ENCODE data around the gene PCSK2. TPM values are rescaled to one million over a fixed set of nuclear protein-coding genes. Genes with fewer than 3 reads are reported as not detected.

PCSK2 gene
- total RNA-seq, 1 donor from 2014 or later, result 0.52 TPM

GRCh38 chr20:17504066-17504897 lies 277.4 kb downstream of the PCSK2 start:
- Histone ChIP-seq H3K27ac (ENCODE audit: low read depth, low read length) (no peak overlapping the region), H3K4me3 (ENCODE audit: low read length in 3 of 3) (peak overlapping the region; percentile 69 to 85 (median 71)), H3K4me1 (ENCODE audit: control insufficient read depth in 3 of 3, insufficient read depth in 3 of 3, low read length in 3 of 3) (peaks cover 6 to 12% (median 9%) of the 10 kb centered on the region in 3 donors), H3K9me3 (ENCODE audit: control insufficient read depth in 3 of 3, low read length in 3 of 3) (no peaks in the 10 kb centered on the region), H3K9ac (ENCODE audit: low read depth in 1 of 3, low read length in 3 of 3) (peak overlapping the region in 2 of 3 donors; percentile 22 to 50), H3K36me3 (ENCODE audit: control insufficient read depth in 3 of 3, insufficient read depth in 3 of 3, low read length in 3 of 3) (no peaks in the 10 kb centered on the region), H3K27me3 (ENCODE audit: control insufficient read depth in 3 of 3, insufficient read depth in 3 of 3, low read length in 3 of 3) (no peaks in the 10 kb centered on the region)

- Histone ChIP-seq H3K4me3 (ENCODE audit: low read length in 3 of 3) (peak overlapping the region; percentile 69 to 85 (median 71)), H3K27ac (ENCODE audit: low read depth, low read length) (no peak overlapping the region), H3K36me3 (ENCODE audit: control insufficient read depth in 3 of 3, insufficient read depth in 3 of 3, low read length in 3 of 3) (no peaks in the 10 kb centered on the region), H3K27me3 (ENCODE audit: control insufficient read depth in 3 of 3, insufficient read depth in 3 of 3, low read length in 3 of 3) (no peaks in the 10 kb centered on the region), H3K4me1 (ENCODE audit: control insufficient read depth in 3 of 3, insufficient read depth in 3 of 3, low read length in 3 of 3) (peaks cover 6 to 12% (median 9%) of the 10 kb centered on the region in 3 donors), H3K9ac (ENCODE audit: low read depth in 1 of 3, low read length in 3 of 3) (peak overlapping the region; percentile 22 to 74 (median 62)), H3K9me3 (ENCODE audit: control insufficient read depth in 3 of 3, low read length in 3 of 3) (no peaks in the 10 kb centered on the region)
These were observed 278.2 kb downstream of the PCSK2 start for GRCh38 chr20:17504898-17505635.

DNA sequence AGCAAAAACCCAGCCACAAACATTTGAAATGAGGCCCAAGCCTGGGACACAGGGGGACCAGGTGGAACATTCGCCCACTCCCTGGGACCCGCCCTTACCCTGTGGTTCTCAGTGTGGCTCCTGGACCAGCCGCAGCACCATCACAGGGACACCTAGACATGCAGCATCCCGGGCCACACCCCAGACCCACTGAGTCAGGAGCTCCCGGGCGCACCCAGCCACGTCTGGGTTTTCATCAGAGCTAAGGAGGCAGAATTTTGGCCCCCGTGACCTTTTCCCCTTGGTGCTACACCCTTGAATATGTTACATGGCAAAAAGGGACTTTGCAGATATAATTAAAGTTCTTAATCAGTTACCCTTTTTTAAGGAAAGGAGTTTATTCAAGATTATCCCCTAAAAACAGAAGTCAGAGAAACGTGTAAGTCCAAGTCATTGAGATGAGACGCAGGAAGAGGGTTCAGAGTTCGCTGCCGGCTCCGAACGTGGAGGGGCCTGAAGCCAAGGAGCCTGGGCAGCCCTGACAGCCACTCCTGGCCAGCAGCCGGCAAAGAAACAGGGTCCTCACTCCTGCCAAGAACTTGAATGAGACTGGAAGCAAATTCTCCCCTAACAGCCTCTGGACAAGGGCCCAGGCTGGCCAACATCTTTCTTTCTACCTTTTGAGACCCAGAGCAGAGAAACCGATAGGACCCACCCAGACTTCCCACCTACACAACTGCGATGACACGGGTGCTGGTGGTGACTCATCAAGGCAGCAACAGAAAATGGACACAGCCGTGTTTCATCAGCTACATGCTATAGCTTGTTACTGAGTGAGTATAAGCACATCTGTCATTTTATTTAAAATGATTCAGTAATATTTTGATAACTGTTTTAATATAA lies 279.0 kb downstream of the PCSK2 start:
- Histone ChIP-seq H3K4me3 (ENCODE audit: low read length in 3 of 3) (peak overlapping the region in 2 of 3 donors; percentile 69 to 71), H3K9ac (ENCODE audit: low read depth in 1 of 3, low read length in 3 of 3) (peak overlapping the region in 2 of 3 donors; percentile 62 to 74), H3K4me1 (ENCODE audit: control insufficient read depth in 3 of 3, insufficient read depth in 3 of 3, low read length in 3 of 3) (peaks cover 6 to 12% (median 9%) of the 10 kb centered on the region in 3 donors), H3K36me3 (ENCODE audit: control insufficient read depth in 3 of 3, insufficient read depth in 3 of 3, low read length in 3 of 3) (no peaks in the 10 kb centered on the region), H3K27me3 (ENCODE audit: control insufficient read depth in 3 of 3, insufficient read depth in 3 of 3, low read length in 3 of 3) (no peaks in the 10 kb centered on the region), H3K9me3 (ENCODE audit: control insufficient read depth in 3 of 3, low read length in 3 of 3) (no peaks in the 10 kb centered on the region), H3K27ac (ENCODE audit: low read depth, low read length) (no peak overlapping the region)

GRCh38 chr20:17507032-17507431 lies 280.2 kb downstream of the PCSK2 start:
- Histone ChIP-seq H3K27ac (ENCODE audit: low read depth, low read length) (no peak overlapping the region), H3K36me3 (ENCODE audit: control insufficient read depth in 3 of 3, insufficient read depth in 3 of 3, low read length in 3 of 3) (no peaks in the 10 kb centered on the region), H3K9me3 (ENCODE audit: control insufficient read depth in 3 of 3, low read length in 3 of 3) (no peaks in the 10 kb centered on the region), H3K4me3 (ENCODE audit: low read length in 3 of 3) (no peak overlapping the region), H3K4me1 (ENCODE audit: control insufficient read depth in 3 of 3, insufficient read depth in 3 of 3, low read length in 3 of 3) (peaks cover 6 to 12% (median 9%) of the 10 kb centered on the region in 3 donors), H3K27me3 (ENCODE audit: control insufficient read depth in 3 of 3, insufficient read depth in 3 of 3, low read length in 3 of 3) (no peaks in the 10 kb centered on the region), H3K9ac (ENCODE audit: low read depth in 1 of 3, low read length in 3 of 3) (no peak overlapping the region)

GRCh38 chr20:17507531-17507930 lies 280.7 kb downstream of the PCSK2 start:
- Histone ChIP-seq H3K9ac (ENCODE audit: low read depth in 1 of 3, low read length in 3 of 3) (no peak overlapping the region), H3K4me3 (ENCODE audit: low read length in 3 of 3) (no peak overlapping the region), H3K27me3 (ENCODE audit: control insufficient read depth in 3 of 3, insufficient read depth in 3 of 3, low read length in 3 of 3) (no peaks in the 10 kb centered on the region), H3K4me1 (ENCODE audit: control insufficient read depth in 3 of 3, insufficient read depth in 3 of 3, low read length in 3 of 3) (peaks cover 6 to 12% (median 9%) of the 10 kb centered on the region in 3 donors), H3K36me3 (ENCODE audit: control insufficient read depth in 3 of 3, insufficient read depth in 3 of 3, low read length in 3 of 3) (no peaks in the 10 kb centered on the region), H3K27ac (ENCODE audit: low read depth, low read length) (no peak overlapping the region), H3K9me3 (ENCODE audit: control insufficient read depth in 3 of 3, low read length in 3 of 3) (no peaks in the 10 kb centered on the region)

DNA sequence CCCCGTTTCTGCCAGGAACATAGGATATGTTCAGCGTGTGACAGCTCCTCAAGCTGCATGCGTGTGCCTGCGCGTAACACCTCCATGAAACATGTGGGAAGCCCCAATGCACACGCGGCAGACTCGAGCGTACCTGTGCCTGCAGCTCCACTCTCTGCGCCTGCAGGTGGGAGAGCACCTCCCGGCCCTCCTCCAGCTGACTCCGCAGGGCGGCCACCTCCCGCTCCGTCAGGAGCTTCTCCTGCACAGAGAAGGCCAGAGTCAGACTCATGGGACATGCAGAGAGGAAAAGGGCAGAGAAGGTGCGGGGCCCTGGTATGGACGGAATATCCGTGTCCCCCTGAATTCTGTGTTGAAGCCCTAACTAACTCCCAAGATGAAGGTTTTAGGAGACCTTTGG lies 281.9 kb downstream of the PCSK2 start:
- Histone ChIP-seq H3K4me1 (ENCODE audit: control insufficient read depth in 3 of 3, insufficient read depth in 3 of 3, low read length in 3 of 3) (peaks cover 6 to 12% (median 9%) of the 10 kb centered on the region in 3 donors), H3K9ac (ENCODE audit: low read depth in 1 of 3, low read length in 3 of 3) (no peak overlapping the region), H3K27ac (ENCODE audit: low read depth, low read length) (no peak overlapping the region), H3K36me3 (ENCODE audit: control insufficient read depth in 3 of 3, insufficient read depth in 3 of 3, low read length in 3 of 3) (no peaks in the 10 kb centered on the region), H3K4me3 (ENCODE audit: low read length in 3 of 3) (no peak overlapping the region), H3K27me3 (ENCODE audit: control insufficient read depth in 3 of 3, insufficient read depth in 3 of 3, low read length in 3 of 3) (no peaks in the 10 kb centered on the region), H3K9me3 (ENCODE audit: control insufficient read depth in 3 of 3, low read length in 3 of 3) (no peaks in the 10 kb centered on the region)

DNA sequence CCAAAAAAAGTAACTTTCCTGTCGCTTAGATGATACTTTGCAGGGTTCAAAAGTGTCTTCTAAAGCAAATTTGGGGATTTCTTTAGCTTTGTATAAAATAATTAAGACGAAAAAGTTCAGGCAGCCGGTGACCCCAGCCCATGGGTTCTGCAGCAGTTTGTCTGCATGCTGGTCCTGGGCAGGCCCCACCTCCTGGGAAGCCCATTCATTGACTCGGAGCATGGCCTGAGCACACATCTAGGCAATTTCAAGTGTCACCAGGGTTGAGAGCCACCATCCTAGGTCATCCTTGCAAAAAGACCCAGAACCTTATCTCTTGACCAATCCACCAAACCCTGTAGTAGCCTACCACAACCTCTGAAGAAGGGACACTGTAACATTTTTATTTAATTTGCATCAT lies 283.7 kb downstream of the PCSK2 start:
- H3K9ac ChIP-seq (ENCODE audit: low read depth in 1 of 3, low read length in 3 of 3), result no peak overlapping the region
- H3K27ac ChIP-seq (ENCODE audit: low read depth, low read length), result no peak overlapping the region
- H3K27me3 ChIP-seq (ENCODE audit: control insufficient read depth in 3 of 3, insufficient read depth in 3 of 3, low read length in 3 of 3), result no peaks in the 10 kb centered on the region
- H3K36me3 ChIP-seq (ENCODE audit: control insufficient read depth in 3 of 3, insufficient read depth in 3 of 3, low read length in 3 of 3), result no peaks in the 10 kb centered on the region
- H3K9me3 ChIP-seq (ENCODE audit: control insufficient read depth in 3 of 3, low read length in 3 of 3), result no peaks in the 10 kb centered on the region
- peaks cover 0 to 1% (median under 1%) of the 10 kb centered on the region in 3 donors for H3K4me1 ChIP-seq (ENCODE audit: control insufficient read depth in 3 of 3, insufficient read depth in 3 of 3, low read length in 3 of 3)
- no peak overlapping the region for H3K4me3 ChIP-seq (ENCODE audit: low read length in 3 of 3)

- Histone ChIP-seq H3K27me3 (ENCODE audit: control insufficient read depth in 3 of 3, insufficient read depth in 3 of 3, low read length in 3 of 3) (no peaks in the 10 kb centered on the region), H3K4me3 (ENCODE audit: low read length in 3 of 3) (no peak overlapping the region), H3K27ac (ENCODE audit: low read depth, low read length) (no peak overlapping the region), H3K4me1 (ENCODE audit: control insufficient read depth in 3 of 3, insufficient read depth in 3 of 3, low read length in 3 of 3) (no peaks in the 10 kb centered on the region), H3K9me3 (ENCODE audit: control insufficient read depth in 3 of 3, low read length in 3 of 3) (no peaks in the 10 kb centered on the region), H3K36me3 (ENCODE audit: control insufficient read depth in 3 of 3, insufficient read depth in 3 of 3, low read length in 3 of 3) (no peaks in the 10 kb centered on the region), H3K9ac (ENCODE audit: low read depth in 1 of 3, low read length in 3 of 3) (no peak overlapping the region)
These were observed 284.6 kb downstream of the PCSK2 start for GRCh38 chr20:17511401-17511800.

- Histone ChIP-seq H3K36me3 (ENCODE audit: control insufficient read depth in 3 of 3, insufficient read depth in 3 of 3, low read length in 3 of 3) (no peaks in the 10 kb centered on the region), H3K9ac (ENCODE audit: low read depth in 1 of 3, low read length in 3 of 3) (no peak overlapping the region), H3K9me3 (ENCODE audit: control insufficient read depth in 3 of 3, low read length in 3 of 3) (no peaks in the 10 kb centered on the region), H3K4me1 (ENCODE audit: control insufficient read depth in 3 of 3, insufficient read depth in 3 of 3, low read length in 3 of 3) (no peaks in the 10 kb centered on the region), H3K4me3 (ENCODE audit: low read length in 3 of 3) (no peak overlapping the region), H3K27ac (ENCODE audit: low read depth, low read length) (no peak overlapping the region), H3K27me3 (ENCODE audit: control insufficient read depth in 3 of 3, insufficient read depth in 3 of 3, low read length in 3 of 3) (no peaks in the 10 kb centered on the region)
These were observed 287.1 kb downstream of the PCSK2 start for GRCh38 chr20:17513939-17514338.
